UCSD-AML1 (cell line): Measurements from ENCODE around the gene RHEB.
A peak's percentile ranks its signal among the peaks of the same experiment; 100 is the strongest.

Experiments used
- DNase-seq: peaks from one replicate; lab custom pipeline; 2025; ENCODE audit not compliant: unreplicated experiment; lab: John Stamatoyannopoulos, UW

RHEB gene

DNA sequence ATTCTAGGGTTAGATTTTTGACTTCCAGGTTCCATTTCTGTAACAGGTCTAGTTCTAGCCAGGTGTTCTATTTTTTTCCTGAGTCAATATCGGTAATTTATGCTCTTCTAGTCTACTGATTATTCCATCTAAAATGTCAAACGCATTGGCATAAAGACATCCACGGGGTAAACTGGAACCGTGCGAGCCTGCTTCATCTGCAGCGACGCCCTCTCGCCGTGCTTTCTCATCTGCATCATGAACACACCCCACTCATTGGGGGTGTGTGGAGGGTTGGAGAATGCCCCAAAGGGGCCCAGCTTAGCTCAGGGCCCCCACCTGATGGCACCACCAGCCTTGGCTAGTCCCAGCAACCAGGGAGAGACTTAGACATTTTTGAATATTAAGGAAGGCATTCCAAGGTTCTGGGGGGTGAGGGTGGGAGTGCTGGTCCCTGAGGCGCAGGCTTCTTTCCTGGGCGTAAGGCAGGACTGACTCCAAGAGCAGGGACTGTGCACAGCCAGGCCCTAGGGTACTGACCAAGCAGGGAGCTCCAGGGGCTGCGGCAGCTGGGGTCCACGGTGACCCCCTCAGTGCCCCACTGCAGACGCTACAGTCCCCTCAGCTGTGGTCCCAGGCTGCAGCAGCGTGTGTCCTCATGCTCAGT lies 66.9 kb downstream of the RHEB start:
- DNase-seq: no peak

DNA sequence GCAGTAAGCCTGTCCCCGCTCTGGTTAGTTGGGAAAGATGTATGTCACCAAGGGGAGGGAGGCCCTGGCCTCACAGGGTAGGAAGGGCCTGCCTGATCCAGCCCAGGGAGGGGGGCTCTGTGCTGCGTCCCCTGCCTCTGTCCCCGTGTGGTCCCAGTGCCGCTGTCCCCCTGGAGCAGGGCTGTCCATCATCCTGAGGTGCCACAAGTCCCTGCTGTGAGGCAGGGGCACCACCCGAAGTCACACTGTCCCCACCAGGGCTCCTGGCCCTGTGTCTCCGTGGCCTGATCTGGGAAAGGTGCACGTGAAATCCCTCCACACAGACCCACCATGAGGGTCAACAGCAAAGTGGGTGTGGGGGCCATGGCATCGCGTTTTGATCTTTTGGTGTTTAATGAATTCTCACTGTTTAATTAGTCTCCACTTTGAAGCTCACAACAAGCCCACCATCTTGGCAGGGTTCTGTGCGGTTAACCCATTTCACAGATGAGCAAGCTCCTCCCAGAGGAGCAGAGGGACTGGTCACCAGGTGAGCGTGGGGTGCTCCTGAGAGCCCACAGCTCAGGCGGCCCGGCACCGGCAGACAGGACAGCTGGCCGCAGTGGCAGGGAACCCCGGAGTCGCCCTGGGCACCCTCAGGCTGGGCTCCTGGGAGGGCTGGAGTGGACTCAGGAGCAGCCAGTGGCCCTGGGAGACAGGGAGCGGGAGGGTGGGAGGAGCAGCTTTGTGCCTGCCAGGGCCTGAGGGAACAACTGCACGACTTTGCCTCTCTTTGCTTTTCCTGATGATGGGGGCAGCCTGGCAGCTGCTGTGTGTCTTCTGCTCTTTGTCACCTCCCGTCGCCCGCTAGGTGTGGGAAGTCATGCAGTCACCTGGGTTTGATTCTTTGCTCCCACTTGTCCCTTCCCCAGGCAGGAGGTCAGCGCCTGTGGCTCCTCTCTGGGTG lies 67.8 kb downstream of the RHEB start:
- no peak for DNase-seq

DNA sequence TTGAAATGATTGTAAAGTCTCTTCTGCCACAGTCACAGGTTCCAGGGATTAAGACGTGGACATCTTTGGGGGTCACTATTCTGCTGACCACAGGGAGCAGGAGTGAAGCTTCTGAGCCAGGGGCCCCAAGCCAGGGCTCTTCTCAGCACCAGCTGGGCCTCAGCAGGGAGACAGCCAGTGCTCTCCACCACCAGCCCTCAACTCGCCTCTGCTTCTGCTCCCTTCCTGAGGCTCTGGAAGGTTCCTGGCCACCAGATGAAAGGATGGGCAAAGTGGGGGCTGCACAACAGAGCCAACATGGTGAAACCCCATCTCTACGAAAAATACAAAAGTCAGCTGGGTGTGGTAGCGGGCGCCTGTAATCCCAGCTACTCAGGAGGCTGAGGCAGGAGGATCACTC lies 68.5 kb downstream of the RHEB start:
- DNase-seq: no peak

DNA sequence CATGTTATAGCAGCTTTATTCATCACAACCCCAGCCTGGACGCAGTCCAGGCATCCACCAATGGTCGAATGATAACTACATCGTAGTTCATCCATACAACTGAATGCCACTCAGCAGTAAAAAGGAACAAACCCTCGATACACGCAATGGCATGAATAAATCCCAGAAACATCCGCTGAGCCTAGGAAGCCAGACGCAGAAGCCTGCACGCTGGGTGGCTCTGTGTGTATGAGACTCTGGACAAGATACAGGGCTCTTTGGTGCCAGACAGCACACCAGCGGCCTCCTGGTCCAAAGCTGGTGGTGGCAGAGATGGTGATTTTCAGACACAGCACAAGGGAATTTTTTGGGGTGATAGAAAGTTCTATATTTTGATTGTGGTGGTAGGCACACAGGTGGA lies 69.7 kb downstream of the RHEB start:
- no peak for DNase-seq

DNA sequence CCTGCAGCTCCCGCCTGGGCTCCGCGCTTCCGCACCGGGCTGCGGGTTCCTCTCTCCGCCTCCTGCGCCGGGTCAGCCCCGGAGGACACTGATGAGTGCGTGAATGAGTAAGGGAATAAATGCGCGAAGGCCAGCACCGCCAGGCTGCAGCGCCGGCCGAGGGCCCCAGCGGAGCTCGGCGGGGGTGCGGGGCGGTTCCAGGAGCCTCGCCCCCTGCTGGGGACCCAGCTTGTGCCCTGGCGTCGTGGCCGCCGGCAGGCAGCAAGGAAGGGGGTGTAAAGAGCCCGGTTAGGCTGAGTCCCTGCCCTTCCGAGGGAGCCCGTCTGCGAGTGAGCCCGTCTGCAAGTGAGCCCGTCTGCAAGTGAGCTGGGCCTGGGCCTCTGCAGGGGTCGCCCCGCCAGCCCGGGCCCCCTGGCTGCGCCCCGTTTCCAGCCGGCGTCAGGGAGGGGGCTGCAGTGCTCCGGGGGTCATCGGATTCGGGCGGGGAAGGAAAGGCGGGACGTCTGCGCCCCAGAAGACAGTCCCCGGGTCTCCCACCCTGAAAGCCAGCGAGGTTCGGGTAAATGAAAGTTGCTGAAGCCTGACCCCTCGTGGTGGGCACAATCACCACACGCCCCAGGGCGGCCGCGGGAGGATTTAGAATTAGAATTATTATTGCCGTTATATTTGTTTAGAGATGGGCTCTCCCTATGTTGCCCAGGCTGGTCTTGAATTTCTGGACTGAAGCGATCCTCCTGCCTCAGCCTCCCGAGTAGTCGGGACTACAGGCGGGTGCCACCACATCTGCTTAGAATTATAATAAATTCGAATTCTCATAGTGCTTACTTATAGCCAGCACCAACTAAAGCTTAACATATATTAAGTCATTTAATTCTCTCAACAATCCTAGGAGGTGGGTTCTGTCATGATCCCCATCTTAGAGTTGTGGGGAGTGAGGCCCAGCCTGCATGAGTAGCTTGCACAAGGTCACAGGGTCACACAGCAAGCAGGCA lies 71.1 kb downstream of the RHEB start:
- DNase-seq: peak; percentile 37

DNA sequence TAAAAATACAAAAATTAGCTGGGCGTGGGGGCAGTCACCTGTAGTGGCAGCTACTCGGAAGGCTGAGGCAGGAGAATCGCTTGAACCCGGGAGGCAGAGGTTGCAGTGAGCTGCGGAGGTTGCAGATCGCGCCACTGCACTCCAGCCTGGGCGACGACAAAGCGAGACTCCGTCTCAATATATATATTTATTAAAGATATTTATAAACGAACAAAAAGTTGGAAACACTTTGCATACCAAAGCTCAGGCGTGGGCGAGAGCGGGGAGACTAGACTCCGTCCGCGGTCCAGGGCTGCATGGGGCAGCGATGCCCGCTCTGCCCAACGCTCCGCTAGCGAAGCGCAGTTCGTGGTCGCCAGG lies 71.8 kb downstream of the RHEB start:
- no peak for DNase-seq

DNA sequence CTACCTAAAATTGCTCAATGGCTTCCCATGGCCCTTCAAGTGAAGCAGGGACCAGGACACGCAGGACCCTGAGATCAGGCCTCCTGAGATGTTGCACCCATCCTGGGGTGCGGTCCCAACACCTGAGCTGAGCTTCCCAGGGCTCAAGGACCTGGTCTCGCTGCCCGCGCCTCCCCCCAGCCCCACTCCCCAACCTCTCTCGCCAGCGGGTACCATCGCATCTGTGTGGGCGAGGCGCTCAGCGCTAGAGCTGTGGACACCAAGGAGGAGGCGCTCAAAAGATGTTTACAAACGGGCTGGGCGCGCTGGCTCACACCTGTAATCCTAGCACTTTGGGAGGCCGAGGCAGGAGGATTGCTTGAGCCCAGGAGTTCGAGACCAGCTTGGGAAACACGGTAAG lies 72.4 kb downstream of the RHEB start:
- DNase-seq: no peak

DNA sequence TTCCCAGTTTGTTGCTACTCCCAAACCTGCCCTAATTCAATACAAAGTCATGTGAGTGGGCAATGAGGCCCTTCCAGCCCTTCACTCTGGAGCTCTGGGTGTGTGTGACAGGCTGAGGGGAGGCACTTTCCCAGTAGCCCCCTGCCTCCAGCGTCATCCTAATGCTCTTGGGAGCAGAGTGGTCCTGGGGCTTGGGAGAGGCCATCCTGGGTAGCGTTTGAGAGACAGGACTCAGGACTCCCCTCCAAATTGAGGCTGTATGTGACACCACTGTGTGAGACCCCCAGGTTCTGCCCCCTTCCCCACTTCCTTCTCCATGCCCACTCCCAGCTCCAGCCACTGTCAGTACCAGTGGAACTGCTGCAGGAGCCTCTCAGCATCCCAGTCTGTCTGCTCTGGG lies 73.3 kb downstream of the RHEB start:
- DNase-seq: no peak

DNA sequence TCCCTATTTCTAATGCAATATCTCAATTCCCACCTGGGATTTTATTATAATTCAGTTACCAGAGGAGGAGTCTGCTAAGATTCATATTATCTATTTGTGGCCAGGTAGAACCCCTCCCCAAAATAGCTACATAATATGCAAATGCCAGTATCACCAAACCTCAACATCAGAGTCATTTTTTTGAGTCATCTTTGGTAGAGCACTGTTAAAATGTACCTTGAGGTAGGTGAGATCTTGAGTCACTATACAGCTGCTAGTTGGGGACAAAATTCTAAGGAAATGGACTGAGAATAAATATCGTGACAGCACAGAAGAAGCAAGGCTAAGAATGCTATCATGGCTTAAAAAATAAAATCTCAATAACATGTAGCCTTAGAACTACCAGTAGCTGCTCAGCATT lies 75.1 kb downstream of the RHEB start:
- DNase-seq: no peak

DNA sequence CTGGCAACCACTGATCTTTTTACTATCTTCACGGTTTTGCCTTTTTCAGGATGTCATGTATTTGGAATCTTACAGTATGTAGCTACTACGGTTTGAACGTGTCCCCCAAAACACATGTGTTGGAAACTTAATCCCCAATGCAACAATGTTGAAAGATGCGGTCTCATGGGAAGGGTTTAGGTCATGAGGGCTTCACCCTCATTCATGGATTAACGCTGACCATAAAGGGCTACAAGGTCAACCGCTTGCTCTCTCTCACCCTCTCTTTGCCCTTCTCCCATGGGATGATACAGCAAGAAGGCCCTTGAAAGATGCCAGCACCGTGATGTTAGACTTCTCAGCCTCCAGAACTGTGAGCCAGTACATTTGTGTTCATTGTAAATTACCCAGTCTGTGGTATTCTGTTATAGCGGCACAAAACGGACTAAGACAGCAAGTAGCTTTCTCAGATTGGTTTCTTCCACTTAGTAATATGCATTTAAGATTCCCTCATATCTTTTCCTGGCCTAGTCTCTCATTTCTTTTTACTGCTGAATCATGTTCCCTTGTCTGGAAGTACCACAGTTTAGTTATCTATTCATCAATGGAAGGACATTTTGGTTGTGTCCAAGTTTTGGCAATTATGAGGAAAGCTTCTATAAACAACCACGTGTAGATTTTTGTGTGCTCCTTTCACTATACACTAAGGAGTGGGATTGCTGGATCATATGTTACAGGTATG lies 76.8 kb downstream of the RHEB start:
- no peak for DNase-seq

DNA sequence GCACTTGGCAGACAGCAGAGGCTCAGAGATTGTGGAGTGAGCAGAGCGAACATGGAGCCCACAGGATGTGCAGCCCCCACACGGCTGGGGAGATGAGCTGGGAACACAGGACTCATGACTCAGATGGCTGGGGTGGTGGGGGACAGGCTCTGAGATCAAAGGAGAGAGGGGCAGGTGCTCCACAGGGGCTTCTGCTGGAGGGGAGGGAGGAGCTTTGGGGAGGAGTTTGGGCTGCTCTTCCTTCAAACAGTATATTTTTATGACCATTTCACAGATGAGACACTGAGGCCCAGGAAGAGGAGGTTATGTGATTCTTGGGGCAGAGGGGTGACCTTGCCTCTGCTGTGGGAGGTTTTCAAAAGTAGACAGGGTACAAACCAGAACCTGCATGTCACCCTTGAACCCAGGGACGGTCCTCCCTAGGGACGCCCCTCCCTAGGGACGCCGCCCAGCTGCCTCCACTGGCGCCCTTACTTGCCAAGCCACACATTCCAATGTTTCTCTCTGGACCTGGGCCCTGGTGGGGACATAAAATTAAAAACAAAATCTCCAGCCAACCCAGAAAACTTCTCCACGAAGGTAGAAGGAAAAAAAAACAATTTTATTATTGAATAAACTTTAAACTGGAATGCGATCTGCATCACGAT lies 78.8 kb downstream of the RHEB start:
- no peak for DNase-seq

DNA sequence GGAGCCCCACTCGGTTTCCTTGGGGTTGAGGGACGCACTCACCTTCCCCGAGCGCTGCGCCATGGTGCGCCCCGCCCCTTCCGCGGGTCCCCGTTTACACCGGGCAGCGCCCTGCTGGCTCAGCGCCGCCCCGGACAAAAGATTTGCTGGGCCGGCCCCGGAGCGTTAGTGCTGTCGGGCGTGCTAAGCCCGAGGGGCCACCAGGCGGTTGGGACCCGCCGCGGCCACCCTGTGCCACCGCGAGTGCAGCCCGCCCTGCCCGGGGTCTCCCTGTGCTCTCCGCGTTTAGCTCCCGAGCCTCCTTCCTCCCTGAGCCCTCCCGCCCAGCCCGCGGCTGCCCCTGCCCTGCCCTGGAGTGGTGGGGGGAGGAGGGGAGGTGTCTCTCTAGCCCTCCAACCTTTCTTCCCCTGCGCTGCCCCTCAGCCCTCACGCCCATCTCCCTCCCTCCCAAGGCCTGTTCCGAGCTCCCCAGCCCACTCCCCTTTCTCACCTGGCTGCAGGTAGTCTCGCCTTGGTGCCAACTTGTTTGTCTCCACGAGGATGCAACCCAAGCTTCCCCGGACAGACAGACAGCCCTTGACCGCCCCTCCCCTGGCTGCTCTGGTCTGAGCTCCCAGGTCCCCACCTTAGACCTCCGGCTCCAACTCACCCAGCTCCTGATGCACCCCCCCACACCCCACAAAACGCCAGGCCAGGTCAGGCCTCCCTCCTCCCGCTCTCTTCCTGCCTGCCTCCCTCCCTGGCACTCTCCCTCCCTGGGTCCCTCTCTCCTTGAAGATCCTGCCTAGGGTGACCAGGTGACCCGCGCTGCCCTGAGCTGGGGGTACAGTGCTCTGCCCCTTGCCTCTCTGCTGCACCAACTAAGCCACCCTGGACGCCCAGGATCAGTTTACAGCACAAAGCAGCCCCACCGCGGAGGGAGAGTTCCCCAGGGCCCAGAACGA lies 79.6 kb downstream of the RHEB start, which contains the start of gene CRYGN:
Gene CRYGN, minus strand, starts transcription at position 287 of the 944 bp plus-strand sequence. Its CDS starts 224 bp downstream, at position 63.
- no peak for DNase-seq

DNA sequence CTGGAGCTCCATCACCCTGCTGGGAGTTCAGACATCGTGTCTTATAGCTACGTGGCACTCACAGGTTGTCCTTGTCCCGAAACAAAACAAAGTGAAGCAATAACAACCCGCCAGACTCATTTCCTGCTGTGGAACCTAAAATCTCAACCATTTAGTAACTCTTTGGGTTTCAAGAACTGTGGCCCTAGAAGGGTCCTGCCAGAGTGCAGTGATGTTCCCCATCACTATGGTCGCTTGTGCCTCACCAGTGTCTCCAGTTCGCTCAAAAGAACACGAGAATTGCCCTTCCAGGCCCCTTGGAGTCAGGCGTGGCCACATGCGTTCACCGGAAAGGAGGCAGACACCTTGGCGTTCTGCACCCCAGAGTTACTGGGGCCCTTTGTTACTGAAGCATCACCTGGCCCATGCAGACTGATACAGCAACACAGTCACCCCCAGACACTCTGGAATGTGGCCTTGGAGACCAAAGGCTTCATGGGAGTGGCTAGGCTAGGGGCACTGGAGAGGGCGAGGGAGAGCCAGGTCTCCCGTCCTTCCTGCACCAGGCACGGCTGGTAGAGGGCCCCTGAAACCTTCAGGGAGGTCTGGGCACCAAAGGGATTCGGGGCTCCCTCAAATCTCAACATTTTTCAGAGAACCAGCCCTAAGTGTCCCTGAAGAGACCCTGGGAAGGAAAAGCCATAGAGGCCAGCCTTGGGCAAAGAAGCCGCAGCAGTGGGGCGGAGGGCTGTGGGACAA lies 80.7 kb downstream of the RHEB start:
- DNase-seq: no peak

DNA sequence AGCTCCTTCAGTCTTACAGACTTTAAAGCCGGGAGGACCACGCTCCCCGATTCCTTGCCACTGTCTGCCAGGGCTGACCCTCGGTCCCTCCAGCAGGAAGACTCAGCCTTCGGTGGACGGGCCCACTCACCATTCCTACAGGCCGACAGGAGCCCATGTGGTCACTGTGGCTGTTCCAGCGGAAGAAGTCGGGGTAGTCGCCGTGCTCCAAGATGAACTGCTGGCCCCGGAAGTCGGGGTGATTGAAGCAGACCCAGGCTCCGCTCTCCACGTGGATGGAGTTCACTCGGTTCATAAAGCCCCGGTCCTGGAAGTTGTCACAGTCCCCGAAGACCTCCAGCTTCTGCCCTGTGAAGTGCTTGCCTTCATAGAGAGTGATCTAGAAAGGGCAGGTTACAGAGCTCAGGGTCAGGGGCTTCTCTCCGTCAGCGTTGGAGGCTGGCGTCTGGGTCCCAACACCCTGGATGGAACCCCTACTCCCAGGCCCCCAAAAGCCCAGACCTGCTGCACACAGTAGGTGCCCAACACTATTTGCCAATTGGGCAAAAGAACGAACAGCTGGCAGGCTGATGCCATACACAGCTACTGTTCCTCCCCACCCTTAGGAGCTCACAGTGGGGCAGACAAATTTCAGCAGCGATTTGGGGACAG lies 81.7 kb downstream of the RHEB start:
- no peak for DNase-seq

DNA sequence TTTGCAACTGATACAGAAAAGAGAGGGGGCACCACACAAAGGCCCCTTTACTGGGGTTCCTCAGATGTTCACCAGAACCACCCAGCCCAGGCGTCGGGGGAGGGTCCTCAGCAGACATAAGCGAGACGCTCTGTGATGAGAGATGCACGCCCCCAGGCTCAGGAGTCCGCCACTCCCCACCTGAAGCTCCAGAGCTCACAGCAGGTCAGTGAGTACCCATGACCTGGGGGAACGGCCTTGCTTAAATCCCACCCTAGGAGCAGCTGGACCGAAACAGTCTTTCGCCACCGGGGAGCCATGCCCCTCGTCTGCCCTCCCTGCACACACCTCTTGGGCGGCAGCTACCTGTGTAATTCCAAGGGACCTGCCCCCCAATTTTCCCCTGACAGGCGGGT lies 82.5 kb downstream of the RHEB start:
- no peak for DNase-seq

DNA sequence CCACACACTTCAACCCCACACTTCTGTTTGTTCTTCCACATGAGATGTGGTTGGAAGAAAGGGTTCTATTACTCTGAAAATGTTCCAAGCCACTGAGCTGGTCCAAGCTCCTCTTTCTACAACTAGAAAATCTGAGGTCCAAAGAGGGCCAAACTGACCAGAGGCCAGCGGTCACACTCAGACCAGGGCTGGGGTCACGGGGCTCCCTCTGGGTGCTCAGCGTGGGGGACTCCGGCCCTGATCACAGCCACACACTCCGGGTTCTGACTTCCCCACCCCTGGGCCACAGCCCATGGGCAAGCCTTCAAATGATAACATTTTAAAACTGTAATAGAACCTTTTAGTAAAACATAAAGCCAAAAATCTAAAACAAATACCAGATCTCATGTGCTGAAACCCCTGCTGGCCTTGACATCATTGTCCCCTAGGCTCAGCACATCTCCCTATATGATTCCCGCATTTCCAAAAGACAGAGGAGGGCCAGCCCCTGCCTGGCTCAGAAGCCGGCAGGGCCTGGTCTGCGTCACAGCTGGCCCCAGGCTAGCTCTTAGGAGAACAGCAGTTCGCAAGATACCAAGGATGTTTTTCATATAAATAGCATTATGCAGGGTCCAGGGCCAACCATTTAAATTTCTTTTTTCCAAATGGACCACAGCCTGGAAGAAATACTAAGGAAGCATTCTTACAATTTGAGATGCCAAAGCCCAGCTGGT lies 83.1 kb downstream of the RHEB start:
- DNase-seq: no peak

DNA sequence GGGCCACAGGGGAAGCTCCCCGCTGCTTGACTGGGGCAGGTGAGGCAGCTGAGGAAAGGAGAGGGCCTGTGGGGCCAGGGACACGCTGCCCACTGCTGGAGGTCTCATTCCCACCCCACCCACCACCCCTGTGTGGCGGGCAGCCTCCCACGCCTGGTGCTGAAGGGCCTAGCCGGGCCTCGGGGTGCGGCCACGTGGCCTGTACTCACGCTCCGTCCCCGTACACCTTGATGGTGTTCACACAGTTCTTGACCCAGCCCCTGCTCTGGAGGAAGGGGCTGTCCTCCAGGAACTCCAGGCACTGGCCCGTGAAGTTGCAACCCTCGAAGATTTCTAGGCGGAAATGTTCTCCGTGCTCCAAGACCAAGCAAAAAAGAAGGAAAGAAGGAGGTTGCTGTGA lies 83.7 kb downstream of the RHEB start:
- DNase-seq: no peak
